HG02840 (cell line): Measurements from ENCODE around the gene LMF1.
"Not testable (repeated sequence)": the region's sequence is repeated elsewhere in the genome, so short reads cannot be mapped to it uniquely, and the experiment has no call there.

Experiments used
- ATAC-seq: cut with Tn5 transposase; IDR thresholded peaks from one replicate; pipeline ENCODE4 v1.9.1; 2021; ENCODE audit warnings: mild to moderate bottlenecking, moderate library complexity, moderate number of reproducible peaks; ENCODE audit not compliant: unreplicated experiment, low FRiP score

Gene LMF1

GRCh38 chr16:953818-954217 is 17.0 kb downstream of the LMF1 start:
- ATAC-seq: not testable (repeated sequence)

DNA sequence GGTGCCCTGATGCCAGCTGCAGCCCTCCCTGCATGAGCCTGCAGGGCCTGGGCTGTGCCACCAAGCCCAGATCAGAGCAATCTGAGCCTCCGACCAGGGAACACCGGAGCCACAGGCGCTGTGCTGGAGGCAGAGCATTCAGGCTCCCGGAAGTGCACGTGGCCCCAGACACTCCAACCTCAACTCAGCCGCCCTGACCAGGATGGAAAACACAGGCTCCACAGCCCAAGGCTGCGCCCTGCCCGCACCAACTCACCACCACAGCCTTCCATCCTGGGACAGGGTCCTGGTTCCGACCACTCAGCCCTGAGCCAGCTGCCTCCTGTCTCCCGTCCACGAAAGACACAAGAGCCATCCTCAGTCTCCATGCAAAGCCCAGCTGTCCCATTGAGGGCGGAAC is 18.5 kb downstream of the LMF1 start:
- ATAC-seq: no peak

- no peak for ATAC-seq
Measured at GRCh38 chr16:951660-952301, 19.0 kb downstream of the LMF1 start.

DNA sequence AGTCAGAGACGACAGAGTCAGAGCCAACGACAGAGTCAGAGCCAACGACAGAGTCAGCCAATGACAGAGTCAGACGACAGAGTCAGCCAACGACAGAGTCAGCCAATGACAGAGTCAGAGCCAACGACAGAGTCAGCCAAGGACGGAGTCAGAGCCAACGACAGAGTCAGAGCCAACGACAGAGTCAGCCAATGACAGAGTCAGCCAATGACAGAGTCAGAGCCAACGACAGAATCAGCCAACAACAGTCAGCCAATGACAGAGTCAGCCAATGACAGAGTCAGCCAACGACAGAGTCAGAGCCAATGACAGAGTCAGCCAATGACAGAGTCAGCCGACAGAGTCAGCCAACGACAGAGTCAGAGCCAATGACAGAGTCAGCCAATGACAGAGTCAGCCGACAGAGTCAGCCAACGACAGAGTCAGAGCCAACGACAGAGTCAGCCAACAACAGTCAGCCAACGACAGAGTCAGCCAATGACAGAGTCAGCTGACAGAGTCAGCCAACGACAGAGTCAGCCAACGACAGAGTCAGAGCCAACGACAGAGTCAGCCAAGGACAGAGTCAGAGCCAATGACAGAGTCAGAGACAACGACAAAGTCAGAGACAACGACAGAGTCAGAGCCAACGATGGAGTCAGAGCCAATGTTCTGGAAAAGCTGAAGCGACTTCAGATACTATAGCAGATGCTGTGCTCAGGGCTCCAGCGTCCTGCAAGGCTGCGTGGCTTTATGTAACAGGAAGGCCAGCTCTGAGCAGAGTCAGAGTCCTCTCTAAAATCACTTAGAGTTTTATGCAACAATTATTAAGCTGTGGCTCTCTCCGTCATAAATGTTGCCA is 19.8 kb downstream of the LMF1 start:
- not testable (repeated sequence) for ATAC-seq

DNA sequence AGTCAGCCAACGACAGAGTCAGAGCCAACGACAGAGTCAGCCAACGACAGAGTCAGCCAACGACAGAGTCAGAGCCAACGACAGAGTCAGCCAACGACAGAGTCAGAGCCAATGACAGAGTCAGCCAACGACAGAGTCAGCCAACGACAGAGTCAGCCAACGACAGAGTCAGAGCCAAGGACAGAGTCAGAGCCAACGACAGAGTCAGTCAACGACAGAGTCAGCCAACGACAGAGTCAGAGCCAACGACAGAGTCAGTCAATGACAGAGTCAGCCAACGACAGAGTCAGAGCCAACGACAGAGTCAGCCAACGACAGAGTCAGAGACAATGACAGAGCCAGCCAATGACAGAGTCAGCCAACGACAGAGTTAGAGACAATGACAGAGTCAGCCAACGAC is 22.0 kb downstream of the LMF1 start:
- not testable (repeated sequence) for ATAC-seq

DNA sequence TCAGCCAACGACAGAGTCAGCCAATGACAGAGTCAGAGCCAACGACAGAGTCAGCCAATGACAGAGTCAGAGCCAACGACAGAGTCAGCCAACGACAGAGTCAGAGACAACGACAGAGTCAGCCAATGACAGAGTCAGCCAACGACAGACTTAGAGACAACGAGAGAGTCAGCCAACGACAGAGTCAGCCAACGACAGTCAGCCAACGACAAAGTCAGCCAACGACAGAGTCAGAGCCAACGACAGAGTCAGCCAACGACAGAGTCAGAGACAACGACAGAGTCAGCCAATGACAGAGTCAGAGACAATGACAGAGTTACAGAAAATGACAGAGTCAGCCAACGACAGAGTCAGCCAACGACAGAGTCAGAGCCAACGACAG is 22.9 kb downstream of the LMF1 start:
- not testable (repeated sequence) for ATAC-seq

DNA sequence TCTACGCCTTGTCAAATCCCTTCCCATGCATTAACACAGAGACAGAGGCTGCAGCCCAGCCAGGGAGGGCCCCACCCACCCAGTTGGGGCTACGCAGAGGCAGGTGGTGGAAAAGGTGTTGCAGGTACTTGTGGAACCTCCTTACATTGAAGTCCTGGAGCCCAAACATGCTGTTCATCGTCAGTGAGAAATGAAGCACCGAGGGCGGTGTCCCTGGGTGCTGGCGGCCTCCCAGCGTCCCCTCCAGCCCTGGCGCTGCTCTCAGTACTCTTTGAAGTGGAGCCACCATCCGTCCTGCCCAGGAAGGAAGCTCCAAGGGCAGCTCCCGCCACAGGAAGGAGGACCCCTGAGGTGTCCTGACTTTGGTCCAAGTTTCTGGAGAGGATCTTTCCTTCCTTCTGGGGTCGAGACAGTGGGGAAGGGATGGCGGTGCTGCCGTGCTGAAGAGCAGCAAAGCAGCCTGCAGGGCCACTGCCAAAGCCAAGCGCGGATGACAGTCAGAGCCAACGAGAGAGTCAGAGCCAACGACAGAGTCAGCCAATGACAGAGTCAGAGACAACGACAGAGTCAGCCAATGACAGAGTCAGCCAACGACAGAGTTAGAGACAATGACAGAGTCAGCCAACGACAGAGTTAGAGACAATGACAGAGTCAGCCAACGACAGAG is 23.4 kb downstream of the LMF1 start:
- ATAC-seq: no peak

DNA sequence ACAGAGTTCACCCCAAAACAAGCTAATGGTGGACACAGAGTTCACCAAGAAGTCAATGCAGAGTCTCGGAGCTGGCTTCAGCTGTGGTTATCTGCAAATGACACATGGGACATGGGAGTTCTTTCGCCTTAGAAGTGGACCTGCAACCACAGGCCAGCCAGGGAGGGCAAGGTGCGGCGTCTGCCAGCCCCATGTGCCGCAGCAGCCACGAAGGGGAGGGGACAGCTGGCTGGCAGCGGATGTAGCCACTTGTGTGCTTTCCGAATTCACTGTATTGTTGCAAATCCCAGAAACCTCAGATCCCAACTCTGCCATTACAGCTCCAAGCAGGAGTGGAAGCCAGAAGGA is 24.8 kb downstream of the LMF1 start:
- ATAC-seq: no peak

- no peak for ATAC-seq
Measured at GRCh38 chr16:945271-946047, 25.3 kb downstream of the LMF1 start.

DNA sequence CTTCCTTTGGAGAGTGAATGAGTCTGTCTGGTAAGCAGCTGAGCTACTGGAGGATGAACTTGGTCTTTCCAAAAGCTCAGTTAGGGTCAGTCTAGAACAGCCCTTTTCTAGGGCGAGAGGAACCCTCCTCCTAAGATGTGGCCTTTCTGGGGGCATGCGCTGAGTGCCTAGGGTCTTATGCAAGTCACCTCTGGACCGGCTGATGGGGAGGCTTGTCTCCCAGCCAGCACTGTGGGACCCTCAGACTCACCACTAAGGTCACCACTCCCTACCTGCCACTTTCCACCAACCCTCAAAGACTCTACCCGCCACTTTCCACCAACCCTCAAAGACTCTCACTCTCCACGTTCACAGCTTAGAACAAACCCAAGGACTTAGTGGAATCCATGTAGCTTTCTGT is 26.8 kb downstream of the LMF1 start:
- ATAC-seq: no peak

- no peak for ATAC-seq
Measured at GRCh38 chr16:942436-943060, 28.2 kb downstream of the LMF1 start.

GRCh38 chr16:939941-940340 is 30.8 kb downstream of the LMF1 start:
- no peak for ATAC-seq

GRCh38 chr16:939311-939710 is 31.5 kb downstream of the LMF1 start:
- ATAC-seq: no peak

DNA sequence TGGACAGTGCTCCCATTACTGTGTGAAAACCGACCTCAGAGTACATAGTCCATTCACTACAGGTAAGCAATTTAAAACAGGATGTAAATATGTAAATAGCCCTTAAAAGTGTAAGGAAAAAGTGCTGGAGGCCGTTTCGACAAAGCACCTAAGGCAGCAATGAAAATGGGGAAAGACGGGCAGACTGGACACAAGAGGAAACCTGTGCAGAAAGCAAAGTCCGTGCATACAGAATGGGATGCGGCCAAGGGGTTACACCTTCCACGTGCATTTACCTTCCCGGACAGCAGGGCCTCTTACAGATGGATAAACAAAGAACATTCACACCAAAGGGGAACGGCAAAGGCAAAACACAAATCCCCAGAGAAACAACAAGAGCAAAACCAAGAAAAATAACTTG is 32.0 kb downstream of the LMF1 start:
- ATAC-seq: no peak

- no peak for ATAC-seq
Measured at GRCh38 chr16:938136-938535, 32.6 kb downstream of the LMF1 start.

GRCh38 chr16:937723-938122 is 33.1 kb downstream of the LMF1 start:
- no peak for ATAC-seq

- no peak for ATAC-seq
Measured at GRCh38 chr16:937311-937710, 33.5 kb downstream of the LMF1 start.

DNA sequence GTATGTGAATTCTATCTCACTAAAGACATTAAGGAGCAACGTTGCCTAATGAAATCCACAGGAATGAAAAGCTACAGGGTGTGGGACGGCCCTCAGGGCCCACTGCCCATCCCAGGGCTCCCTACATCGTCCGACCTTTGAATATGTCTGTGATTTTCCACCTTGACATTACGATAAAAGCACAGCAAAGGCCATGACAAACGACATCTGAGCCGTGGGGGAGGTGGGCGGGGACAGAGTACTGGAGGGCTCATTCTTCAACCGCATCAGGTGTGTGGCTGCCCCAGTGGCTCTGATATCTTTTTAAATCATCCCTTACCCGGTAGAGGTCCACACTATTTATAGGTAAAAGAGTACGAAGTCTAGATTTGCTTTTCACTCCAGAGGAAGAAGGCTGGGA is 35.1 kb downstream of the LMF1 start:
- no peak for ATAC-seq

GRCh38 chr16:934178-934577 is 36.6 kb downstream of the LMF1 start:
- no peak for ATAC-seq

DNA sequence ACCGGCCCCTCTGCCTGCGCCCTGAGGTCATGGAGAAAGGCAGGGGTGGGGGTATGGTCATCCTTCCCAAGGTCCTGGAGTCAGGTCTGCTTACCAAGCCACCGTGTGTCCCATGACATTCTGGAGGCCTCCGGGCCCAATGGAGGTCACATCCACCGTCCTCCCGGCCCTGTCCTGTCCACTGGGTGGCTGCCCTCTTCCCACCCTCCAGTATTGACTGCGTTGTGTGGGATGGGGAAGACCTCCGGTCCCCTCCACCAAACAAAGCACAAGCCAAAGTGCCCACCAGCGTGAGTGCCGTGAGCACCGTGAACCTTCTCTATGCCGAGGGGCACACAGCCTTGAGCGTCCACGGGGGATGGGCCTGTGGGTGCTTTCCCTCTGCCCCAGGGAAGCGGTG is 37.2 kb downstream of the LMF1 start:
- no peak for ATAC-seq
